GM18870 (cell line): ENCODE results near the gene ARL5B.
A peak's percentile ranks its signal among the peaks of the same experiment; 100 is the strongest.

Experiments
- ATAC-seq: cut with Tn5 transposase; IDR thresholded peaks from one replicate; pipeline ENCODE4 v1.9.1; 2021; ENCODE audit warnings: moderate library complexity; ENCODE audit not compliant: unreplicated experiment

The ARL5B gene

DNA sequence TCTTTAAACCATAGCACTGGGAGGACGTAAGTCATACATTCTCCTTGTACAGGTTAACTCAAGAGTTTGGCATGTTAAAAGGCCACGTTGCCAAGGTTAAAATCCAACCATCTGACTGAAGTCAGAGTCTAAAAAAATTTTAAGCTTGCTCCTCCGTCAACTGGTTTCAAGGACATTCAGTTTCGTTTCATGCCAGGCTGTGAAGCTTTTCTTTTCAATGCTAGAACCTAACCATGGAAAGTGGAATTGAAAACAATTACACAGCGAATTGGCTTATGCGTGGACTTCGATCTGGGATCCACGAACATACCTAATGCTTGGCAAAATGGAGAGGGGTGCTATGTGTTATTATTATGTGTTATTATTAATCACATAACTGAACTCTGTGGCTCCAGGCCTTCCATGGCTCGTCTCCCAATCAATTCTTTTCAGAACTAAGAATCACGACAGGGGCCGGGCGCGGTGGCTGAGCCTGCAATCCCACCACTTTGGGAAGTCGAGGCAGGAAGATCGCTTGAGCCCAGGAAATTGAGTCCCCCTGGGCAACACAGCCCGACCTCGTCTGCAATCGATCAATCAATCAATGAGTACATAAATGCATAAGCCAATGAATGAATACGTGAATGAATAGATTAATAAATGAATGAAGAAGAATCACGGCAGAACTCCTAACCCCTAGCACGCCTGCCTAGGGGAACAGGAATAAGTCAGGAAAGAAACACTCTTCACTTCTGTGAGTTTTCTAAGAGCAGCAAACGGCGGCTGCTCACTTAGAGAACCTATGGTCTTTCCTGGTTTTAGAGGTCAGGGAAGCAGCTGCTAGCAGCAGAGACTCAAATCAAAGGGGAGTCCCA, 733 bp upstream of the ARL5B start:
- ATAC-seq = peak; percentile 28

DNA sequence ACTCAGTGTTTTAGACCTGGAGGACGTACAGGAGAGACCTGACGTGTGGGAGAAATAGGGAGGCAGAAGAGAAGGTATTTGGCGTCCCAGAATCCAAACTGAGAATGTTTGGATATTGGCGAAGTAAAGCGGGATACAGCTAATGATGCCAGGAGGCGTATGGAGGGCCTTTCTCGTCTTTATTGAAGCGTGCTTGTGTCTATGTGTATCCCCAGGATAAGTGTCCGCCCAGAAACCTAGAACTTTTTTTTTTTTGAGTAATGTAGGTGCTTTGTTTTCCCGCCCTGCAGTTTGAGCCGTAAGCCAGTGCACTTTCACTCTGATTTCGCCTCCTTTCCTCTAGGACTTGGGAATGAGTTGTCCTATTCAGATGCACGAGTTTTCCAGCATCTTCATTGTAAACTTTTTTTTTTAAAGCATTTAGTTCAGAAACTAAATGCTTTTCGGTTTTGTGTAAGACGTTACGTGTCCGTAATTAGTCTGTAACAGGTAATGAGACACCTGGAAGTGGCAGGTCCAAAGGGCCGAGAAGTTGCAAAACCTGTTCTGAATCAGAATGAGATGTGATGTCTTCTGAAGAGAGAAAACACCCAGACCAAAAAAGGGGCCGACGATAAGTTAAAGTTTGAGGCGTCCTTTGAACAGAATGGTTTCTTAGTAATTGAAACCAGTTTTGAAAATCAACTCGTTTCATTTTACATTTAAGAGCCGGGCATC, 746 bp downstream of the ARL5B start:
- peak; percentile 37 for ATAC-seq

GRCh38 chr10:18660816-18661431, 1.7 kb downstream of the ARL5B start:
- no peak for ATAC-seq

DNA sequence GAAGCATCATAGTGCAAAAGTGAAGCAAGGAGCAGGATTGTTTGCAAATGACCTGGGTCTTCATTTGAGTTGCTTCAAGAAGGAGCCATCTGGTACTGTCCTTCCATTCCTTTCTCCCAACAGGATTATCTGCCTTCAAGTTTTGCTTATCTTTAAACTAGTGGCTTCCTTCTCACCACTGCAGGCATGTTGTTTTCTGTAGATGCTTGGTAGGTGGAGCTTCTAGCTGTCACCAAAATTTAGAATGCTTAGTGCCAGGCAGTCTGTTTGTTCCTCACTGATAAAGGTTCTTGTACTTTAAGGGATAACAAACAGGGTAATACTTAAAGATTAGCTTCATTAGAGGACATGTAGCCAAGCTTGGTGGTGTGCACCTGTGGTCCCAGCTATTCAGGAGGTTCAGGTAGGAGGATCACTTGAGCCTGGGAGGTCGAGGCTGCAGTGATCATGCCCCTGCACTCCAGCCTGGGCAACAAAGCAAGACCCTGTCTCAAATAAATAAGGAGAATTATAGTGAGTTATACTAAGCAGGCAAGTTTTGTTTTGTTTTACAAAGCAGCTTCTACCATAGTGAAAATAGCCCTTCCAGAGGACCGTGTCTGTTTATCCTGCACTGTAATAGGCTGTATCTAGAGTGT, 5.7 kb downstream of the ARL5B start:
- no peak for ATAC-seq

DNA sequence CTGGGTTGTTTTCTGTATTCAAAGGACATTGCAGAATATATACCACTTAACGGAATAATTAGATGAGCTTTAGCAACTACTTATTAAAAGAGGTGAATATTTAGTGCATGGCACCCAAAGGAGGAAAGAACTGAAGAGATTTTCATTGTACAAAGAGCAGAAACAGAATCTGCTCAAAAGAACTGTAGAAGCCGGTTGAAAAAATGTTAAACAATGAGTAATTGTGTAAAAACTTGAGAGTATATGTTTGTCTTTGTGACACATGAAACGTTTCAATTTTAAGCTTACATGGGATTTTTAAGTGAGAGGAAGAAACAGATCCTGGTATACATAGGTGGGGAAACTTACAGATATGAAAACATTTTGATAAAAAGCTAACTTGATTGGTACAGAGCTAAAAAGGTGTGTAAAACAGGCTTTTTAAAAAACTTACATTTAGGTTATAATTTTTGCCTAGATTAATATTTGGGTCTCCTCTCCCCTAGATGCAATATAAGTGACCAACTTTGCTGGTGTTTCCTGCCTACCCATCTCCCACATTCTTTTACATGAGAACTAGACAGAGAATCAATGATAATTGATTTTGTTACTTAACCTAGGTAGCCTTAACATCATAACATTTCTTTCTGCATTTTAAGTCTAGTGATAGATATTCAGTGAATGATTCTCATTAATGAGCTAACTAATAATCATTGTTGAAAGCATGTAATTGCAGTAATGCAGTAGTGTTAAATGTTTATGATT, 6.8 kb downstream of the ARL5B start:
- ATAC-seq = no peak

DNA sequence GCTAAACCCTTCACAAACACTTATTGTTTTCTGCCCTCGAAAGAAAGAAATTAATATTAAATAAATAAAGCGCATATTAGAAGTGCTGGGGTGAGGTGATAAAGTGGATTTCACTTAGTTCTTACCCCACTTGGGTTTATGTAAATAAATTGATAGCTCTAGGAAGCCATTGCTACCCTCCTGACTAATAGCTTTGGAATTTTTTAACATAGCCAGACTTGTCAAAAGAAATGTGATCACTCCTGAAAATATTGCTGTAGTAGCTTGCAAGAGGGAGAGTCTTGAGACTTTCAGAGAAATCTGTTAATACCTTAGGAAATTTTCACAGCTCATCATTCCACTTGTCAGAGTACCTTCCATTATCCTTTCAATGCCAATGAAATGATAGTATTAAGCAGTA, 7.6 kb downstream of the ARL5B start:
- ATAC-seq = no peak

DNA sequence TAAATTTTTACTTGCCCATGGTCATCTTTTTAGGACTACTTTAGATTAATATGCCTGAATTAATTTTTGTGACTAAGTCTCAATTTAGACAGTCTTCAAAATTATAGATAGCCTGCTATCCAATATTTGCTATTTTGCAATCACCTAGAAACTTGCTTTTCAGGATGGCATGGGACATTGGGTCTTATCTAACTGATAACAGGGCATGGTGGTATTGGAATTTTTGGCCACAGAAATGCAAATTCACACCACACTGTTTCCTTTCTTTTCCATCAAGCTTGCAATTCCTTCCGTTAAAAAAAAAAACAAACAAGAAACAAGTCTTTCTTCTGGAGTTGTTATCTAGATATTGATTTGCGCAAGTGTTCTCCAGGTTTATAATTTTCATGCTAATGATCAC, 8.8 kb downstream of the ARL5B start:
- no peak for ATAC-seq

- ATAC-seq = no peak
Measured at GRCh38 chr10:18675086-18675801, 16.0 kb downstream of the ARL5B start.

DNA sequence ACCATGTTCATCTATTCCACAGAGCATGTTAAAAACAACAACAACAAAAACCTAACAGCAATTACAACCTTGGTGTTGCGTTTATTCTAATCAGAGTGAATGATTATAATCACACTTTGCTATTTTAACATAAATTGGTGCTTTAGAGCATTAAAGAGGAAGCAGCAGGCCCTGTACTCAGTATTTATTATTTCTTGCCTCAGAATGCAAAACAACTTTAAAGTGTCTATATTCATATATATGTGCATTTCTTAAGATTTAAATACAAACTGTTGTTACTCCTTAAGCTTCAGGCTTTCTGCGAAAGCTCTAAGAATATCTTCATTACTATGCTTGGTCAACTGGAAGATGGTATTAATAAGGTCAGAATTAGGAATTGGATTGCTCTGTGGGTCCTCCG, 21.5 kb downstream of the ARL5B start:
- ATAC-seq = no peak

DNA sequence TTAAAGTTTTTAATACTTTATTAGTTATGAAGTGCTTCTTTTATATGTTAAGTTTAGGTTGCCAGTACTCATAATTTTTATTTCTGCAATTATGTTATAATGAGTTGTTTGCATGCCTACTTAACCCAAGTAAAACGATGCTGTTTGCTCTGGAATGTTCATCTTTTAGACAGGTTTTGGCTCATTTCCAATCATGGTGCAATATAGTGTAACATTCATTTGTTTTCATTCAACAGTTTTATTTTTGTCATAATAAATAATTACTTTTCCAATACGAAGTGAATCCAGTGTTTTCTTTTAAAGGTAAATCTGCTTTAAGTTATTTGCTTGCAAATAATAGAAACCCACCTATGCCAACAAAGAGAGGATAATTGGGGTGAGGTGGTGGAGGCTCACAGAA, 22.1 kb downstream of the ARL5B start:
- no peak for ATAC-seq

GRCh38 chr10:18681971-18682411, 22.8 kb downstream of the ARL5B start:
- no peak for ATAC-seq

DNA sequence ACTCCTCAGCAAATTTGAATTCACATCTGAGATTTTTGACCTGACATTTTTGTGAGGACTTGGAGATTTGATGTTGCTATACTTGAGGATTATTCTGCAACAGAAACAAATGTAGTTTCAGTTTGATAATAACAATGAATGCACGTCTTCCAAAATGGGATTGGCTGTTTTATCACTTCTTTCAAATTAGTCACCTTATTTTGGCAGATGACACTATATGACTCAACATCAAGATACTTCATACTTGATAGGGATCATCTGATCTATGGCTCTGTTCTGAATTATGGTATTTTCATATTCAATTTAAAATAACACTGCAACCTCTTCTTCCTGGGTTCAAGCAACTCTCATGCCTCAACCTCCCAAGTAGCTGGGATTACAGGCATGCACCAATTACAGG, 24.2 kb downstream of the ARL5B start:
- no peak for ATAC-seq

DNA sequence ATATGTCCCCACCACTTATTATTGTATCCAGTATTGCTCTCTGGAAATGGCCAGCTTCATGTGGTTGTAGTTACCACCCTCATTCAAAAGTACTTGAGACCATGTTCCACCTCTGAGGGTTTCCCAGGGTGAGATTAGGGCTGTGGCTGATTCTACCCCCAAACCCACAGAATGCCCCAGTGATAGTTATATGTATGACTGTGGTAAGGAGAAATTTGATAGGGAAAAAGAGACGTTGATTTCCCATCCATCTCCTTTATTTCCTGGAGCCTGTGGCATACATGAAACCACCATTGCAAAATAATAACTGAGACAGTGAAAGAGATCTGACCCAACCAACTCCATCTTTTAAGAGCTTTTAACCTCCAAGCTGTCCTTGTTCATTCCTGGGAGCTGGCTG, 25.2 kb downstream of the ARL5B start:
- ATAC-seq = no peak

GRCh38 chr10:18684953-18685352, 25.7 kb downstream of the ARL5B start:
- no peak for ATAC-seq

- no peak for ATAC-seq
Measured at GRCh38 chr10:18685555-18685954, 26.3 kb downstream of the ARL5B start.

- no peak for ATAC-seq
Measured at GRCh38 chr10:18687195-18687594, 28.0 kb downstream of the ARL5B start.

GRCh38 chr10:18687706-18688105, 28.5 kb downstream of the ARL5B start:
- ATAC-seq = no peak

DNA sequence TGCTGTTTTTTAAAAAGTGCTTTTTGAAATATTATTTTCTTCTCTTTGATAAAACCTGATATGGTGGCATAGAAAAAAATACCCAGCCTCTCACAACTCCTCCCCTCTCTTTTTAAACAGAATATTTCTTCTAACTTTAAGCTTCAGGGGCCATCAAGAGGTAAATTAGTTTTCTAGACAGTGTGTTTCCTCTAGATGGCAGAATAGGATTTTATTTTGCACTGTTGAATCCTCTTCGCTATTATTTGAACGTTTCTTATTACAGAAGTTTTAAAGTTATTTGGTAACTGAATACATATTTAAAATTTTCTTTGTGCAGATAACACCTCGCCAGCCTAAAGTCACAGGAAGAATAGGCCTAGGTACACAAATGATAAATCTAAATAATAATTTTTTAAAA, 30.3 kb downstream of the ARL5B start:
- no peak for ATAC-seq

- ATAC-seq = no peak
Measured at GRCh38 chr10:18690541-18690940, 31.3 kb downstream of the ARL5B start.
